ENCODE data around the gene R3HCC1L. TPM values are rescaled to one million over a fixed set of nuclear protein-coding genes. Genes with fewer than 3 reads are reported as not detected.
"Not testable (repeated sequence)": the region's sequence is repeated elsewhere in the genome, so short reads cannot be mapped to it uniquely, and the experiment has no call there.

R3HCC1L gene
- total RNA-seq, 1 donor from 2014 or later, result 25.5 TPM

- no peak for DNase-seq (ENCODE audit: low spot score)
These were observed 37.6 kb downstream of the R3HCC1L start for GRCh38 chr10:98172073-98172472.

- DNase-seq (ENCODE audit: low spot score), result no peak
These were observed 38.0 kb downstream of the R3HCC1L start for GRCh38 chr10:98172495-98172894.

GRCh38 chr10:98173260-98173659 is 38.8 kb downstream of the R3HCC1L start:
- no peak for DNase-seq (ENCODE audit: low spot score)

- not testable (repeated sequence) for DNase-seq (ENCODE audit: low spot score)
These were observed 48.0 kb downstream of the R3HCC1L start for GRCh38 chr10:98182351-98182915.

- no peak for DNase-seq (ENCODE audit: low spot score)
These were observed 52.2 kb downstream of the R3HCC1L start for GRCh38 chr10:98186681-98187080.

GRCh38 chr10:98190773-98191172 is 56.3 kb downstream of the R3HCC1L start:
- not testable (repeated sequence) for DNase-seq (ENCODE audit: low spot score)

GRCh38 chr10:98193037-98193436 is 58.6 kb downstream of the R3HCC1L start:
- DNase-seq (ENCODE audit: low spot score), result no peak

- no peak for DNase-seq (ENCODE audit: low spot score)
These were observed 60.2 kb downstream of the R3HCC1L start for GRCh38 chr10:98194633-98195032.

- no peak for DNase-seq (ENCODE audit: low spot score)
These were observed 60.7 kb downstream of the R3HCC1L start for GRCh38 chr10:98195120-98195519.

GRCh38 chr10:98196985-98197384 is 62.5 kb downstream of the R3HCC1L start:
- DNase-seq (ENCODE audit: low spot score), result no peak

GRCh38 chr10:98201760-98202159 is 67.3 kb downstream of the R3HCC1L start:
- no peak for DNase-seq (ENCODE audit: low spot score)

- no peak for DNase-seq (ENCODE audit: low spot score)
These were observed 67.9 kb downstream of the R3HCC1L start for GRCh38 chr10:98202378-98202777.

- DNase-seq (ENCODE audit: low spot score), result no peak
These were observed 70.9 kb downstream of the R3HCC1L start for GRCh38 chr10:98205351-98205750.

- DNase-seq (ENCODE audit: low spot score), result no peak
These were observed 74.5 kb downstream of the R3HCC1L start for GRCh38 chr10:98208925-98209324.

GRCh38 chr10:98209441-98209840 is 75.0 kb downstream of the R3HCC1L start:
- no peak for DNase-seq (ENCODE audit: low spot score)

- DNase-seq (ENCODE audit: low spot score), result no peak
These were observed 77.7 kb downstream of the R3HCC1L start for GRCh38 chr10:98212196-98212595.

- no peak for DNase-seq (ENCODE audit: low spot score)
These were observed 79.3 kb downstream of the R3HCC1L start for GRCh38 chr10:98213740-98214139.

GRCh38 chr10:98215373-98215772 is 80.9 kb downstream of the R3HCC1L start:
- no peak for DNase-seq (ENCODE audit: low spot score)

- DNase-seq (ENCODE audit: low spot score), result no peak
These were observed 83.3 kb downstream of the R3HCC1L start for GRCh38 chr10:98217801-98218200.

- DNase-seq (ENCODE audit: low spot score), result no peak
These were observed 89.4 kb downstream of the R3HCC1L start for GRCh38 chr10:98223874-98224273.

GRCh38 chr10:98224509-98224908 is 90.1 kb downstream of the R3HCC1L start:
- no peak for DNase-seq (ENCODE audit: low spot score)

- no peak for DNase-seq (ENCODE audit: low spot score)
These were observed 90.5 kb downstream of the R3HCC1L start for GRCh38 chr10:98224996-98225395.

GRCh38 chr10:98226508-98227144 is 92.2 kb downstream of the R3HCC1L start:
- no peak for DNase-seq (ENCODE audit: low spot score)

- DNase-seq (ENCODE audit: low spot score), result not testable (repeated sequence)
These were observed 93.3 kb downstream of the R3HCC1L start for GRCh38 chr10:98227713-98228112.
